Stimulated activated CD4-positive, alpha-beta T cell treated with anti-CD3 and anti-CD28 coated beads, TNF-alpha, amount 100 ng/mL, for 48 hours (primary cell): ENCODE results near the gene ZNF462.
"Not testable (repeated sequence)": the region's sequence is repeated elsewhere in the genome, so short reads cannot be mapped to it uniquely, and the experiment has no call there.

ENCODE experiments used
- DNase-seq, 3 donors: peaks; one replicate each; pipeline ENCODE4 v3.0.0-alpha.2; 2020; ENCODE audit warnings: low read depth in 3 of 3

Gene ZNF462

DNA sequence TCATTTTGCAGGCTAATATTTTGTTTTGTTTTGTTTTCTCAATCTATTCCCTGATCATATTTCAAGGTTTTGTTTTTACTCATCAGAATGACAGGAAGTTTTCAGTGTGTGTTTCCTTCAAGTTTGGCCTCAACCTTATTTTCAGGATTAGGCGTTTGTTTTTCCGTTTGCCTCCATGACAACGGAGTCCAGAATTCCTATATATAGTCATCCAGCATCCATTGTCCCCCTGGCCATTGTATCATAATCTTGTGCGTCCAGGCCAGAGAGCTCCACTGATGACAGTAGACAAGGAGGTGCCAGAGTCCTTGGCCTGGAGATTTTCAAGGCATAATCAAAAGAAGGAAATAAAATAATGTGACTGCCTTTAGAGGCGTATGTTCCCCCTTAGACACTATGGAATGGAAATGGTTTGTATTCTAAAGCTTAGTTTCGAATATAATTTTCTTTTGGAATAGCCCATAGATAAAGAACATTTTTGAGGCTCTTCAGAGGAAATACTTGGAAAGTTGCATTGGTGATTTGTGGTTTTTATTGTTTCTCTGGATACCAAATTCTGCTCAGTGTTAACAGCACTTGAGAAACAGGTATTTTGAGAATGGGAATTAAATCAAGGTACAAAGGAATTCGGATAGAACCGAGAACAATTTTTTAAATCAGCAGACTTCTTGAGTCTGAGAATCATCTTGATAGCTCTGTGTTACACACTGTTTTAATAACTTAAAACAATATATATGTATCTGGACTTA lies 99.8 kb downstream of the ZNF462 start:
- no peak for DNase-seq

DNA sequence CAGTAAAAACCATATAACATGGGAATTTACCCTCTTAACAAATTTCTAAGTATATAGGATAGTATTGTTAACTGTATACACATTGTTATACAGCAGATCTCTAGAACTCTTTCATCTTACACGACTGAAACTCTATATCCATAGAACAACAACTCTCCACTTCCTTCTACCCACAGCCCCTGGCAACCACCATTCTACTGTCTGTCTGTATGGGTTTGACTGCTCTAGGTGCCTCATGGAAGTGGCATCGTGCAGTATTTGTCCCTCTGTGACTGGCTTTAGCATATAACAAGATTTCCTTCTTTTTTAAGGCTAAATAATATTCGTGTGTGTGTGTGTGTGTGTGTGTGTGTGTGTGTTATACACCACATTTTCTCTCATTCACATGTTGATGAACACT lies 100.7 kb downstream of the ZNF462 start:
- no peak for DNase-seq

DNA sequence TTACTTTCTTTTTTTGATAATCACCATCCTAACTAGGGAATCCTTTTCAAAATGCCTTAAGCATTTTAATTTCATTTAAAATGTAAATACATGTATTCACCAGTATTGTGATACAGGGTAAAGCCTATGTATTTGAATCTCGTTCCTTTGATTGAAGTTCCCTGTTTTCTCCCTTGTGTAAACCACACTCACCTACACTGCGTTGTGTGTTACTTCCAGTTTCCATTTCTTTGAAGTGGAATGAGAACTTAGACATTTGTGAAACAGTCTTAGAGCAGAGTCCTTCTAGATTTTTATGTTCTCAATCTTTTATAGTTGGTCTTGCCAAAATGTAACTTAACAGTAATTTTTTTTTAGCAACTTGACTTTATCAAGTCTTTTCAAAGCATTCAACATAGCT lies 101.4 kb downstream of the ZNF462 start:
- DNase-seq, result no peak

DNA sequence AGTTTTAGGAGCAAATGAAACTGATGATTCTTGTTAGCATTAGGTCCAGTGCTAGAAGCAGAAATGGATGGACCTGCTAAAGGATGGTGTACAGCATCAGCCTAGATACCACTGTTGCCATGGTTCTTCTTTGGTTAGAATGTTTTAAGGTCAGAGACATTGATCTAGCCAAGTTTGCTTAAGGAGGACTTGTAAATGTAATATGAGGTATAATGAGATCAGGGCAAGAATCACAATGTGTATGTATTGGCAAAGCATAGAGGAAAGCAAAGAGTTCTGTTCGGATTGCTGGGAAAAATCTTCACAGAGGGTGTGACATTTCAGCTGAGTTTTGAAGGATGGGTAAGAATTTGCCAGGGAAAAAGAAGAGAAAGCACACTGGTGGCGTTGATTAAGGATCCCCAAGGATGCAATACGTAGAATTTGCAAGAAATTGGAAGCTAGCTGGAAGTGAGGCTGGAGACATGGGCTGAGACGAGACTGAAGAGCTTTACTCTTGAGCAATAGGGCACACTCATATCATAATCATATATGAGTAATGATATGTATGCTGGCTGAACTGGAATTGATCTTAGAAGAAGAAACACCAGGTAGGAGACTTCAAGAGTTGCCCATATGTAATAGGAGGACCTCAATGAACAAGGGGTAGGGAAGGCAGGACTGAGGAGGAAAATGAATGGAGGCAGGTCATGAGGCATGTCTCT lies 102.0 kb downstream of the ZNF462 start:
- no peak for DNase-seq

DNA sequence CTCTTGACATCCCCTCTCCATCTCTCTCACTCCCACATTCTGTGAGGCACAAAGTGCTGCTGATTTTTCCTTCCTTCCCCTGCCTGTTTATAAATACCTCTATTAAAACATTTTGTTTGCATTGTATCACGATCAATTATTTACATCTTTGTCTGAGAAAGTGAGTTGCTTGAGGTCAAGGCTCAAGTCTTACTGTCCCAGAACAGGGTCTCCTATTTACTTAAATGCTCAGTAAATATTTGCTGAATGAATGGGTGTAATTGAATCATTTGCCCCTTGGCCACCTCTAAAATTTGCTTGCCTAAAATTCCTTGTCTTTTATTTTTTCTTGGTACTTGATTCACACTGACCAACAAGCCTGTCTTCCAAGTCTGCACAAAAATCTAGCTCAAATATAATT lies 103.5 kb downstream of the ZNF462 start:
- DNase-seq, result no peak

DNA sequence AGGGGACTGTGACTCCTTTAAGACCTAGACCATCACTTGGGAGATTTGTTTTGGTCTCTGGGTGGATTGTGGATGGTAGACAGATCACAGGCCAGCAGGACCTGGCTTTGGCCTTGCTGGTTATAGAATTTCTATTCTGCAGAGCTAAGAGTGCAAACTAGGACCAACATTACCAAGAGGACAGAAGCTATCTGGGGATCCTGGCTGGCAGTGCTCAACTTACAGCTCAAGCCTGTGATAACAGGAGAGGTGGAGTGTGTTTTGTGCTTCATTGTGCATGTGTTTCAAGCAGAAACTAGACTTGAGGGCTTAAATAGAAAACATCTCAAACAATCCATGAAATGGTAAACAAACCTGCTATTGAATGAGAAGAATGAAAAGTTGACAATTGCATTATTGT lies 106.7 kb downstream of the ZNF462 start:
- DNase-seq, result no peak

DNA sequence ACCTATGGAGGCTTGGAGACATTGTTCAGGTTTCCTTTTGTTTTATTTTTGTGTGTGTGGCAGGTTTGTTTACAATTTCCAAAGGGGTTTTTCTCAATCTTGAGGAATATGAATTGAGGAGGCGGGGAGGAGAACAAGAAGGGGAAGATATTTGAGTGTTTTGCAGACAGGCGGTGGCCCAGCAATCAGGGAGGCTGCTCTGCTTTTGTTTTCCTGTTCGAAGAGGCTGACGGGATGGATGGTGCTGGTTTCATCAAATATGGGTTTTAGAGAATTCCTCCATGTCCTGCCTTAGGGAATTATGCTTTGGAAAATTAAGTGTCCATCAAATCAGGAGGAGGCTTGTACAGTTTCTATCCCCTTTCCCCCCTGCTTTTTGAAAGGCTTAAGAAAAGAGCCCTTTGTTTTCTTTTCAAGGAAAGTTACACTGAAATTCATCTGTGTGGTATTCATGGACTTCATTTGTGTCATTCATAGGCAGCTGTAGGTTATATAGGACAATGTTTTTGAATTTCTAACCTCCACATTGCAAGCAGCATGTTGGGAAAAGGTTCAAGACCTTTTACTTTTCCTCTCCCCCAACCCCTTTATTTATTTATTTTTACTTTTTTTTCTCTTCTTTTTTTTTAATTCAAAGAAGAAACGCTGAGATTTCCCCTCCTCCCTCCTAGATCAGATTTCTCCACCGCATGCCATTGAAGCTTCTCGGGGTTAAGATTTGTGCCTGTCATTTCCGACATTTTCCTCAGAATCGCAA lies 107.4 kb downstream of the ZNF462 start:
- DNase-seq, result no peak

DNA sequence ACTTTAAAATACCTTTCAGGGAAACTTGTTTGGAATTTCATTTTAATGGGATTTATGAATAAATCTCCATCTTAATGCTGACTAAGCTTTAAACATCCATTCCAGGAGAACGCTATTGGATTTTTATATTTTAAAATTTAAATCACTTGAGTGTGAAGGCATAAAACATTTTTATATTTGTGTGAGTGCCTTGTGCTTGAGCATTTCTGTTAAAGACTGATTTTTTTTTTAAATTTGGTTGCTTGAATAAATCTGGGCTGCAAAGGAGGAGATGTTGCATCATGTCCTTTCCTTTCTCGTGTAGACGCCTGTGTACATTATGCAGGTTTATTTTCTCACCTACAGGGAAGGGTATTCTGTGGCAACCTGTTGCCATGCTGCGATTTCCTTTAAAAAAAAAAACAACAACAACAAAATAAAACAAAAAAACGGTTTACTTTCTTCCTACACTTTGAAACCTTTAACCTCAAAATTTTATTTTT lies 108.1 kb downstream of the ZNF462 start:
- DNase-seq, result no peak

DNA sequence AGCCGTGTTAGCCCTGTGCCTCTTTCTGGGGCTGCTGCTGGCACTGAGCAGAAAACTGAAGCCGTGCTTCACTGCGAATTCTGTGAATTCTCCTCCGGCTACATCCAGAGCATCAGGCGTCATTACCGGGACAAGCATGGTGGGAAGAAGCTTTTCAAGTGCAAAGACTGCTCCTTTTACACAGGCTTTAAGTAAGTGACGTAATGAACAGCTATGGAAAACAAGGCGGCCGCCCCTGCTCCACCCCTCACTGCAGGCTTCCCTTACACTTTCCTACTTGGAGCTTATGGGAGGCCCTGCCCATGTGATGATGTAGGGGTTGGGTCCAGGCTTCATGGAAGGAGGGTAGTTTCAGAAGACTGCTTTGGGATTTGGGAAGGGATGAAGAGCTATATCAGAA lies 109.1 kb downstream of the ZNF462 start:
- DNase-seq, result no peak

DNA sequence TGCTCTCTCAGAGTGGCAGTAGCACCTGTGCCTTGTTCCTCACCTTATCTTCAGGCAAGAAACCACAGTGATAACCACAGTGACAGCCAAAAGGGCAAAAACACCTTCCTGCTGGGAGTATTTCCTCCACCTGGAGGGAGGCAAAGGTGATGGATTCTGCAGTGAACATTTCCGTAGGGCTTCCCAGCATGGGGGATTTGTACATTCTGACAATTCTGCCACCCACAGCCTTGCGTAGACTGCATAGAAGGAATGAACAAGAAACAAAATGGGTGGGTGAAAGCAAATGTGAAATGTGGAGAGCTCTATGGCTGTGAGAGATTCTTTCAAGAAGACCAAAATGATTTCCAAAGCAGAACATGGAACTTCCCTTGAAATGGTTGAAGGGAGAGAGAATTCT lies 111.4 kb downstream of the ZNF462 start:
- DNase-seq, result no peak

DNA sequence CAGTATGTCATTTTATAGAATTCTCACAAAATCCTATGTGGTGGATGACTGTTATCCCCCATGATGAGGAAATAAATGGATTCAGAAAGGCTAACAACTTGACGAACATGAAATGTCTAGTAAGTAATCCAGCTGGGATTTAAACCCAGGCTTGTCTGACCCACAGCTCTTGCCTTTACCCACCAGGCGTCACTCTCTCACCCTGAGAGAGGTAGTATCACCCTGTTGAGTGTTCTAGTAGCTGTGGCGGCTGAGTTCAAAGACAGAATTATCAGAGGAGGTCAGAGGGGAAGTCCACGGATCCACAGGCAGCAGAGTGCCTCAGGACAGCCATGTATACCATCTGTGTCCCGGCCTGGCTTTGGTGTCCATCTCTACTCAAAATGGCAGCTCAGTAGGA lies 113.8 kb downstream of the ZNF462 start:
- DNase-seq, result no peak

DNA sequence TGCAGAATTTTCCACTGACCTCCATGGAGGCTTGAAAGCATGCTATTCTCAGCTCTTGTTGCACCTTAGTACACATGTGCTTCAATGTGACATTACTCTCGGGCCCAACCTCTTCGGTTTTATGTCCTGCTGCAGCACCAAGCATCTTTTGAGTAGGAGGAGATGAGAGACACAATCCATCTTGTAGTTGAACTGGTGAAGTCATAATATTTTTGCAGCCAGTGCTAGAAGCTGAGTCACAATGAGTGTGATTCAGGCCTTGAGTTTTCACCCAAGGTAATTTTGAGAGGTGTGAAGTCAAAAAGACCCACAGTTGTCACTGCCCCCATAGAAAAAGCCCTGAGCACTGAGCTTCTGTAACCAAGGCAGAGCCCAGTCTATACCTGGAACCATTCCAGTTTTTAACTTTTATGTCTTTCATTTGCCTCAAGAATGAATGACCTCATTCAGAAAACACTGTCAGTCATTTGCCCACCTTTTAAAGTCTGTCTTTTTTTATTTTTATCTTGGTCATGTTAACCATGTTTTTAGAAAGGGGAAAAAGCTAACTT lies 117.7 kb downstream of the ZNF462 start:
- no peak for DNase-seq

DNA sequence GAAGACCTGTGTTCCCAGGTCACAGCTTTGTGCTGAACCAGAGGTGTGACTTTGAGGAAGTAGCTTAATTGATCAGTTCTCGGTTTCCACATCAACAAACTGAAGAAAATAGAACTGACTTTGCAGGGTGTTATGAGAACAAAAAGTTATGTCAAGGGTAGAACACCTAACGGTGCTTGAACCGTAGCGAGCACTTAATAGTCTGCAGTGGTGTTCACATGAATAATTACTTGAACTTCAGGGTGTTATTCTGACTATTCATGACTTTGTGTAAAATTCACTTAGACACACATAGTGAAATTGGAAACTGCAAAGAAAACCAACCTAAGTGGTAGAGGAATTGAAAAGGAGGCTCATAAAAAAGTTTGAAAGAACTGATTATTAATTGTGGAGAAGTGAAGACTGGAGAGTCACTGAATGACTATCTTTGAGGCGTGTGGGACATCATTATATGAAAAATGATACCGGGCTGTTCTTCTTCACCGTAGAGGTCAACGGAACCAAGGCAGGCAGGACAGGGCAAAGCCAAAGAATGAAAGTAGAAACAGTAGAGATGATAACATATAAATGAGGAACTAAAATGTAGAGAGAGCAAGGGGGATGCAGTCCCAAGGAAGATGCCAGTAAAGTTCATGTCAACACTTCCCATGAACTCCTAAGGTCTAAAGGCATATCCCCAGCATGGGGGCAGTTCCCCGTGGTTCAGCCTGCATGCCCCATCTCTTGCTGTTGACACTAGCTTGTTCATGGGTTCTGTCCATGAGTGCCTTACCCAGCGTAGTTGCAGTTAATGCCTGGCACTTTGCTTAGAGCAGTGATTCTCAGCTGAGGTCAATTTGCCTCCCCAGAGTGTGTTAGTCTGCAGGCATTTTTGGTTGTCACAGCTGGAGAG lies 118.7 kb downstream of the ZNF462 start:
- DNase-seq, result no peak

DNA sequence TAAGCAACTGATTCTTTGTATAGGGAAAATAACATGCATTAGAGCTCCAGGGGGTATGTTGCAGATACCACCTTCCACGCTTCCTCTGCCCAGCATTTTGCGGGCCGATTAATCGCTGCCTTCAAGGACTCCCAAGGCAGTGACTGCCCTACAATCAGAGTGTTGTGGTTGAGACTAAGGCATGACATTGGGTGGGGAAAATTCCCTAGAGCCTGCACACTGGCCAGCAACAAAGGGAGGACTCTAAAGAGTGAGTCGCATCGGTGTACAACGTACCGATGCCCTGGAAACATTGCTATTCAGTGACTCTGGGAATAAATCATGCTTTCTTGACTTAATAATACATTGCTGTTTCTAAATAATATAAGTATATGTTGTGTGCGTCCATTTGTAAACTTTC lies 119.7 kb downstream of the ZNF462 start:
- no peak for DNase-seq

DNA sequence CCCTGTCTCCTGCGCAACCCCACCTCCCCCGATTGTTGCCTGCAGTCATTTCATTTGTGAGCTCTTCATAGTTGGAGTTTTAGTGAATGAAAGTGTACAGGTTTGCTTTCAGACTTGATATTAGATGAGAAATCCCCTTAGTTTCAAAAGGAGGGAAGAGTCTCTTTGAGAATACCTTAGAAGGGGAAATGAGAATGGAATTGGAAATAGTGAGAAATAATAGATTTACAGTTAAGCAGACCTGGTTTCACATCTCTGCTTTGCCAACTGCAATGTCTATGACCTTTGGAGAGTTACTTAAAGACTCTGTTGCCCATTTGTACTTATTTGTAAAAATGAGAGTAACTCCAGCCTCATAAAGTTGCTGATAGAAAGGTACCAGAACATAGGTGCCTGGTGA lies 120.4 kb downstream of the ZNF462 start:
- no peak for DNase-seq

DNA sequence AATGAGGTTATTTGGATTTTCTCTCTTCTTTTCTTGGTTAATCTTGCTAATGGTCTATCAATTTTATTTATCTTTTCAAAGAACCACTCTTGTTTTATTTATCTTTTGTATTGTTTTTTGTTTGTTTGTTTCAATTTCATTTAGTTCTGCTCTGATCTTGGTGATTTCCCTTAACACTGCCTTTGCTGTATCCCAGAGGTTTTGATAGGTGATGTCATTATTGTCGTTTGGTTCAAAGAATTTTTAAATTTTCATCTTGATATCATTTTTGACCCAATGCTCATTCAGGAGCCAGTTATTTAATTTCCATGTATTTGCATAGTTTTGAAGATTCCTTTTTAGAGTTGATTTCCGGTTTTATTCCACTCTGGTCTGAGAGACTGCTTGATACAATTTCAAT lies 126.9 kb downstream of the ZNF462 start:
- not testable (repeated sequence) for DNase-seq

DNA sequence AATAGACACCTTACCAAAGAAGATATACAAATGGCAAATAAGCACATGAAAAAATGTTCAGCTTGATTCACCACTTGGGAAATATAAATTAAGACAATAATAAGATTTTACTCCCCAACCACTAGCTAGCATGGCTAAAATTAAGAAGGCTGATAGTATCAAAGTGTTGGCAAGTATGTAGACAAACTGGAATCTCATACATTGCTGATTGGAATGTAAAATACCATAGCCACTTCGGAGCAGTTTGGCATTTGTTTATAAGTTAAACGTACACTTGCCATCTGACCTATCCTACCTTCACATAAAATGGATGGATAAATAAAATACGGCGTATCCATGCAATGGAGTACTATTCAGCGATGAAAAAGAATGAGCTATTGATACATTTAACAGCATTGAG lies 129.2 kb downstream of the ZNF462 start:
- no peak for DNase-seq

DNA sequence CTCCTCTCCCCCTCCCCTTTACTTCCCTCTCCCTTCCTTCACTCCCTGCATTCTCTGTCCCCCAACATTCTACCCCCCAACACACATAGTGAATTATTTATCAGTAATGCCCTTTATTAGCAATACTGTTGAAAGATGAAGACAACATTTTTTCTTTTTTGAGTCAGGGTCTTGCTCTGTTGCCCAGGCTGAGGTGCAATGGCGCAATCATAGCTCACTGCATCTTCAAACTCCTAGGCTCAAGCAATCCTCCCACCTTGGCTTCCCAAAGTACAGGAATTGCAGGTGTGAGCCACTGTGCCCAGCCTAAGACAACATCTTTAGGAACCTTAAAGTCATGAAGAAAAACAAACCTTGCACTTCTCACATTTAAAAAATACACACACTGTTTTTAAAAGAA lies 130.6 kb downstream of the ZNF462 start:
- DNase-seq, result no peak

DNA sequence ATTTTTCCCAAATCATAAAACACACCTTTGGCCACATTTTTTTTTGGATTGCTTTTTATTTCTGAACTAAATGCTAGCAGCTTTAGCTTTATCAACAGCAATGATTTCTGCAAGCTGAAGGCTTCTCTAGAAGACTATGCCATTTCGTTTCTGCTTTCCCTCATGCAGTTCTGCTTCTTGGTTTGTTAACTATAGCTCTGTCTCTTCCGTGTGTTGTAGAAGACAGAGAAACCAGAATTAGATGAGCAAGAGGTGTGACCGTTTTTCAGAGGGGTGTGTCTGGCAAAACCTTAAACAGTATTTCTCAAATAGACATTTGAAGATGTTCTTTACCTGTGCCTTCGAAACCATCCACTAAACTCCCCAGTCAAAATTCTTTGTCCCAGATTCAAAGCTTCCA lies 131.5 kb downstream of the ZNF462 start:
- no peak for DNase-seq

DNA sequence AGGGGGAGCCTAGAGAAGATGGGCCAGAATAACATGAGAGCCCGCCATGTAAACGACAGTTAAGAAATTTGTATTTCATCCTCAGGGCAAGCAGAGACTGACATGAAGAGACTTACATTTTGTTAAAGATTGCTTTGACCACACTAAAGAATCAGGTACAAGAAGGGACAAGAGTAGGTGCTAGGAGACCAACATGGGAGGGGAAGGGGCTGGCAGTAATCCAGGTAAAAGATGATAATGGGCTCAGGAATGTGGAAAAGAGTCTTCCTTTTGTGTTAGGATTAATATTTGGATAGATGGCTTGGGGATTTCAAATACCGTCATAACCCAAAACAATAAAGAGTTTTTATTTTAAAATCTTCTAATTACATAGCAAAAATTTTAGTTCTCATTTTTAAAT lies 137.3 kb downstream of the ZNF462 start:
- no peak for DNase-seq

DNA sequence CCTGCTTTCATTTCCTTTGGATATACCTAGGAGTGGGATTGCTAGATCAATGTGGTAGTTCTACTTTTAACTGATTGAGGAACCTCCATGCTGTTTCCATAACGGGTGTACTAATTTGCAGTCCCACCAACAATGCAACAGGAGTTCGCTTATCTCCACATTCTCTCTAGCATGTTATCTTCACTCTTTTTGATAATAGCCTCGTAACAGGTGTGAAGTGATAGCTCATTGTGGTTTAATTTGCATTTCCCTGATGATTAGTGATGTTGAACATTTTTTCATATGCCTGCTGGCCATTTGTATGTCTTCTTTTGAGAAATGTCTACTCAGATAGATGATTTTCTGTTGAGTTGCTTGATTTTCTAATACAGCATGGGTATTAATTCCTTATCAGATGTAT lies 142.2 kb downstream of the ZNF462 start:
- no peak for DNase-seq
